NCI-H2029 (cell line): ENCODE data around the gene ANXA1.
"Not testable (repeated sequence)": the region's sequence is repeated elsewhere in the genome, so short reads cannot be mapped to it uniquely, and the experiment has no call there.

ENCODE experiments used
- DNase-seq: peaks from one replicate; lab custom pipeline; 2025; lab: John Stamatoyannopoulos, UW

Gene ANXA1

DNA sequence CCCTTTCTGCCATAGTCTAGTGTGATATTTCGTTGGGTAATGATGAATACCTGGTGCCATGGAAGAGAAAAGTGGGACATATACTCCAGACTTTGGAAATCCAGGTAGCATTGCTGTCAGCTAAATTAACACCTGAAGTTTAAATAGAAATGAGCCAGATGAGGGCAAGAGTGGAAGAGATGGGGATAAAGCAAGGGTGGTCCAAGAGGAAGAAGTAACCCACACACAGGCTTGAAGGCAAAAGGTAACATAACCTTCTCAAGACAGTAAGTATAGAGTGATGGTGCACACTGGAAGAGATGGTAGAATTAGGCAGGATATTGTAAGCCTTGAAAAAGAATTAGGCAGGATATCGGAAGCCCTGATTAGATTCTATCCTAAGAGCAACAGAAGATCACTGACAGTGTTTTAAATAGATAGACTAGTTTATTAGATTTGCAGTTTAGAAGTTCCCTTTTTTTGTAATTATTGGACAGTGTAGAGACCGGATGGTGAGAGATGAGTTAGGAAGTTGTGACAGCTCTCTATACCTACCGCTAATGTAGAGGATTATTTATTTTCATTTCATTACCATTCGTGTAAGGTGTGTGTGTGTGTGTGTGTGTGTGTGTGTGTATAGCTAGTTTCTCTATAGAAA, 16.8 kb downstream of the ANXA1 start:
- DNase-seq = no peak

DNA sequence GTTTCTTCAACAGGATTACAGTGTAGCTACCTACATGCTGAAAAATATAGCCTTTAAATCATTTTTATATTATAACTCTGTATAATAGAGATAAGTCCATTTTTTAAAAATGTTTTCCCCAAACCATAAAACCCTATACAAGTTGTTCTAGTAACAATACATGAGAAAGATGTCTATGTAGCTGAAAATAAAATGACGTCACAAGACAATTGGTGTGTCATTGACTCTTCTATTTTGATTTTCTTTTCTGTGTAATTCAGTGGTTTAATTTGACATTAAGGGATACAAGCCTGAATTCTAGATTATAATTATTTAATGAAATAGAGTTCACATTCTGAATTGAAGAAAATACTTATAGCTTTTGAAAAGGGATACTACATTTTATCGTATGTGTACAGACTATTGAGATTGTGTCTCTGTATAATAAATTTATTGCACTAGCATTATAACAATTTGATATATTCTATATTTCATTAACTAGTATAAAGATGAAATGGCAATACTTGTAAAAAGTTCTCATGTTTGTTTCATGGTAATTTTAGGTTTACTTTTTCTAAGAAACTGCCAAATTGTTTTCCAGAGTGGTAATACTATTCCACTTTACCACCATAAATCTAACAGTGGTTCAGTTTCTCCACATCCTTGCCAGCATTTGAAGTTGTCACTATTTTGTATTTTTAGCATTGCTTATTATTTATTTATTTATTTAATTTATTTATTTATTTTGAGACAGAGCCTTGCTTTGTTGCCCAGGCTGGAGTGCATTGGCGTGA, 18.7 kb downstream of the ANXA1 start:
- DNase-seq = no peak

DNA sequence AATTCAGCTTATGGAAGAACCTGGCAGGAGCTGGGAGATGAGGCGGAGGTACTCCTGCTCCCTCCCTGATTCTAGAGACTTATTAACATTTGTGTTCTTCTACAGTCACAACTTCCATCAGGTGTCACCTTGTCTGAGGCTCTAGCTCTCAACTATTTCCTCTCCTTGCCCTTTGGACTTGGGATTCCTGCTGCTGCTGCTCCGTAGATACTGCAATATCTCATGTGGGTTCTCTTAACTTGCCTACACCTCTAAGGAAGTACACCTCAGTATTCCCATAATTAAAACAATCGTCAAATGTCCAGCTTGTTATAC, 21.2 kb downstream of the ANXA1 start:
- DNase-seq = no peak

DNA sequence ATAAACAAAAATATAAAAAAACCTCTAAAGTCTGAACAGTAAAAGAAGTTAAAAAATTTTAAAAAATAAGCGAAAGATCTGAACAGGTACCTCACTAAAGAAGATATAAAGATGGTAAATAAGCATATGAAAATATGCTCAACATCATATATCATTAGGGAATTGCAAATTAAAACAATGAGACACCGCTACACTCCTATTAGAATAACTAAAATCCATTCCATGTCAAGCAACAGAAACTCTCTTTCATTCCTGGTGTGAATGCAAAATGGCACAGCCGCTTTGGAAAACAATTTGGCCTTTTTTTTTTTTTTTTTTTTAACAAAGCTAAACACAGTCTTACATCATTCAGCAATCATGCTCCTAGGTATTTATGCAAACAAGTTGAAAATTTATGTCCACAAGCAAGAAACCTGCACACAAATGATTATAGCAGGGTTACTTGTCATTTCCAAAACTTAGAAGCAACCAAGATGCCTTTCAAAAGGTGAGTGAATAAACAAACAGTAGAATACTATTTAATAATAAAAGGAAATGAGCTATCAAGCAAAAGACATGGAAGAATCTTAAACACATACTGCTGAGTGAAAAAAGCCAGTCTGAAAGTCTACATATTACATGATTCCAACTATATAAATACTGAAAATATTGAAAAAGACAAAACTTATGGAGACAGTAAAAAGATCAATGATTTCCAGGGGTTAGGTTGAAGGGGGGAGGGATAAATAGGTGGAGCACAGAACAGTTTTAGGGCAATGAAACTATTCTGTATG, 22.1 kb downstream of the ANXA1 start:
- DNase-seq = no peak

DNA sequence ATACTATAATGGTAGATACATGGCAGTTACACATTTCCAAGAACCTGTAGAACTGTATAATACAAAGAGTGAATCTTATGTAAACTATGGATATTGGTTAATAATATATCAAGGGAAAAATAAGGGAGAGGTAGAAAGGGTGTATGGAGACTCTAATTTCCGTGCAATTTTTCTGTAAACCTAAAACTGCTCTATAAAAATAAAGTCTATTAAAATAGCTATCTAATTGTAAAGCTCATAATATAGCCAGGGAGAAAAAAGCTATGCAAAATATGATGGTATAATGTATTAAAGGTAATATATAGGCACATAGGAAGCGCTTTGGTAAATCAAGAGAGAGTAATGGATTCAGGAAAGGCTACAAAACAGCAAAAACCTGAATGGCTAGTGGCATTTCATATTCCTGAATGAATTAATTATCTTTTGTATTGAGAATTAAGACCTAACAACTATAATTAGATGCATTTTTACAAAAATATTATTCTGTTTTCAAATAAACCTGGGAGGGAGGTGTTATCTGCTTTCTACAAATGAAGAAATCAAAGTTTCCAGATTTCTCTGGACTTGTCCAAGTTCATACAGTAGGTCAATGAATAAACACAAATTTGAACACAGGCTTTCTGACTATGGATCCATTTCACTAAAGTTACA, 22.8 kb downstream of the ANXA1 start:
- no peak for DNase-seq

DNA sequence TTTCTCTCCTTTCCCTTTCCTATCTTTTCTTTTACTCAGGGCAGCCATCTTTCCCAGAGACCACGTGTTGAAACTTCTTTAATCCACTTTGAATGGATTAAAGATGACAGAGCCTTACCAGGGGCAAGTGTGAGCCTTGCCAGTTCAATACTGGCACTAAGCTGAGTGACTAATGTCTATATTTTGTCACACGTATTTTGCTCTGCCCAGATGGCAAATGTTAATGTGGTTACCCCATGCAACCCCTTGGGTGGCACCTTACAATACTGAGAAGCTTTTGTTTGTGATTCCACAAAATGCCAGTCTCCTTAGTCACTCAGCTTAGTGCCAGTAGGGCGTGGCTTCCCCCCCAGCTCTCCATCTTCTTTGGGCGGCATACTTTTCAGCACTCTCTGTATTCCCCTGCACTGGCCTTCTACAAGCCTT, 24.8 kb downstream of the ANXA1 start:
- no peak for DNase-seq

DNA sequence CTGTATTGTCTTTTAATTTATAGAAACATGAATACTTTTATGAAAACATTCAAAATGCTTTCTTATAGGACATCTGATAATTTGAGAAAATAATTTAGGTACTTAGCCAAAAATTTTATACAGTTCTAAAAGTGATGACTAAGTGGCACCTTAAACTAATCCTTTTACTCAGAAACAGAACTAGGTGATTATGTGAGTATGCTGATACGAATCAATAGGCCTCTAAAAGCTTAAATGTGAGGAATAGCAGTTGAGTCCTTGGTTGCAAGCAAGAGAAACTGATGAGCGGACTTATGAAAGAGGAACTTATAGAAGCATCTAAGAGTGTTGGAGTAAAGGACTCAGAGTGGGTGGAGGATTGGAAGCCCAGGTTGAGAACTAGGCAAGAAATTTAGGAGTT, 26.4 kb downstream of the ANXA1 start:
- DNase-seq = no peak

DNA sequence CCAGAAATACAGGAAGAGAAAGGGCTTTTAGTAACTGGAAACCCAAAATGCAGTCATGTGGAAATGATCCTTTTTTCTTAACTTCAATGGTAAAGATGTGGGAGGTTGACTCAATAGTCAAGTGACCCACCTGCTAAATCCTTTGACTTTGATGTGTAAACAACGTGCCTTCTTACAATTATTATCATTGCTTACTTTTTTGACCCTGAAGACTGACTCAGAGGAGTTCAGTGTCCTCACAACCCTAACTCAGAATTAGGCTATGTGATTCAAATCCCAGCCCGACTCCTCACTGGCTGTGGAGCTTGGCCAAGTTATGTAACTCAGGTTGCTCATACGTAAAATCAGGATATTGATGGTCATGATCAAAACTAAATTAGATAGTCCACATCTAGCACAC, 27.9 kb downstream of the ANXA1 start:
- DNase-seq = no peak

DNA sequence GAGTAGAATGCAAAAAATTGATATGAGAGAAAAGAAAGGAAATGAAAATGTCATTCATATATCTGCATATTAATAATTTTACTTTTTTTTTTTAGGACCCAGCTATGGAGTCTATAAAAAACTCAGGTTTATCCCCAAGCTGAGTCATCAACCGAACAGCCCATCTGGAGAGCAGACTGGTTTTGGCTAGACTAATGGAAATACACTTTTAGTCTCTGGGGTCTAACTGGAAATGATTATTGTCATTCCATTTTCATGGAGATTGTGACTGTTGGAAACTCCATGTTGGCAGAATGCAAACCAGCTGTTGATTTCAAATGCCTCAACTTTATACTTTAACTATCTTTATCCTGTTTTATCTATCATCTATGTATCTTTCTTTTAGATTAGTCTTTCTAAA, 28.7 kb downstream of the ANXA1 start:
- DNase-seq = no peak

DNA sequence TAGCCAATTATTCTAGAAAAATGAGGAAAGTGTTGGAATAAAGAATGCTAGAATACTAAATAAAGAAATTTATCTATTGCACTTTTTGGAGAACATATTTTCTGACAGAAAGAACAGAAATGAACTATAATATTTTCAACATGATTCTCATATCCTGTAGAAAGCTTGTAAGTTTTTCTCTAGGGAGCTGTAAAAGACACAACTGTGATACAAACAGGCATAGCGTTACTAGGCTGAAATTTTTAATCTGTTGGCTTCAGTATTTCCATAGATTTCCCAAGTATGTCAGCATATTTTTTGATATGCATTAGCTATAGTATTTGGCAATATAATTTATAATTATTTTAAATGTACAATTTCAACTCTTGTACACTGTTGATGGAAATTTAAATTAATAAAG, 31.3 kb downstream of the ANXA1 start:
- no peak for DNase-seq

DNA sequence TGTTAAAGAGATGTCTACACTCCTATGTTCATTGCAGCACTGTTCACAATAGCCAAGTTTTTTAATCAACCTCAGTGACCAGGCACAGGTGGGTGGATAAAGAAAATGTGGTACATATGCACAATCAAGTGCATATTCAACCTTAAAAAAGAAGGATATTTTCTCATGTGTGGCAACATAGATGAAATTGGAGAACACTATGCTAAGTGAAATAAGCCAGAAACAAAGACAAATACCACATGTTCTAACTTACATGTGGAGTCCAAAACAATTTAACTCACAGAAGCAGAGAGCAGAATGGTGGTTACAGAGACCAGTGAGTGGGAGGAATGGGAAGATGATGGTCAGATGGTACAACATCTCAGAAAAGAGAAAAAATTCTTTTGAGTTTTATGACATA, 31.8 kb downstream of the ANXA1 start:
- DNase-seq = no peak

DNA sequence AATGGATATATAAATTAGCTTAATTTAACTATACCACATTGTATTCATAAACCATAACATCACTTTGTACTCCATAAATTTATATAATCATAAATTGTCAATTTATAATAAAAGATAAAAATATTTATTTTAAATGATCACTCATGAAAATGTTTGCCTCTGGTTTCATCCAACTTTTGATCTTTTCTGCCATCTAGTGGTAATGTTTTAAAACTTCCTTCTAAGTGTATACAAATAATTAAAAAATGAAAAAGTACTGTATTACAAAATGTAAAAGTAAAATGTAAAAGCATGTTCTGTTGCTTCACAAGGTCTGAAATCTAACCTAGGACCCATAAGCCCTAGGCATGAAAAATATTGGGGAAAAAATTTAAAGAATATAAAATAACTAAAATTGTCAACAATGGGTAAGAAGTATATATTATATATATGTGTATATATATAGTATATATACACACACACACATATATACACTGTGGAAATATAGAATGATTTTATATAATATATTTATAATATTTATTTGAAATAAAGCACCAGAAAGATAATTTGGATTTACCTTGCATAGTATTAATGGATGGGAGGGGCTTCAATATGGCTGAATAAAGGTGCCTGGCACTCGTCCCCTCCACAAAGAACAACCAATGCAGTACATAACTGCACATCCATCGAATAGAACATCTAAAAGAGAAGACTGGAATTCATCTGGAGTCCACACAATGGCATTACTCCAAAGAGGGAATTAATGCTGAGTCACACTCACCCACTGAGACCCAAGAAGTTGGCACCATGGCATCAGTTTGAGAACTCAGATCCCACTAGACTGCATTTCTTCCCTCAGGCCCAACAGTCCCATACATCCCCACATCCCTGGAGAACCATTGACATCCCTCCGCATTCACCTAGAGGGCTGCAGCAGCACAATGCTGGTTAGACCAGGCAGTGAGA, 32.5 kb downstream of the ANXA1 start:
- DNase-seq = peak; percentile 29

DNA sequence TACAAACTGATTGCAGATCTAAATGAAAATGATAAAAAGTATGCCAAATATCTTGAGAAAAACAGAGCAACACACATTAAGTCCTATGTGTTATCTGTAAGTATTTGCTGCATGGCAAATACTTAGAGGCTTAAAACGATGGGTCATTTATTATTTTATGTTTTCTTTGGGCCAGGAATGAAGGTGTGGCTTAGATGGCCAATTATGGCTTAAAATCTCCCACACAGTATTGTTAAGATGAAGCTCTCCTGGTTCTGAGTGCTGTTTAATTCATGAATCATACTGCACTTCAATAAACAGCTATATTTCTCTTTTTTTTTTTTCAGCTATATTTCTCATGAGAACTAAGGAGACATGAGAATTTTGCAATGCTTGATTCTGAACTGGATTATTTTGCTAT, 39.4 kb downstream of the ANXA1 start:
- DNase-seq = not testable (repeated sequence)

DNA sequence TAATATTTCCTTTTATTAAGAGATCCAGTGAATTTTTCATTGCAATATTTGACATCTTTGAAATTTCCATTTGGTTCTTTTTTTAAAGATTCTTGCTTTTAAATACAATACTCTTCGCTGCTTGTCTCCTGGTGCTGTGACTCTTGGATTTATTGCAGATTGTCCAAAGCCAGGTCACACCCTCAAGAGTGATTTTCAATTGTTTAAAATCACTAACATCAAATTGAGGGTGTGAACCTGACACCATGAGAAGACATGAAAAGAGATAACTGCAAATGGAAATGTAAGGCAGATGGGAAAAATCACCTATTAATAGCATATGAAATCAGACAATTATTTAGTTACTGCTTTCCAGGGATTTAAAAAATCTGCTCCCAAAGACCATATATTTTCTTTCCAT, 42.6 kb downstream of the ANXA1 start:
- no peak for DNase-seq

DNA sequence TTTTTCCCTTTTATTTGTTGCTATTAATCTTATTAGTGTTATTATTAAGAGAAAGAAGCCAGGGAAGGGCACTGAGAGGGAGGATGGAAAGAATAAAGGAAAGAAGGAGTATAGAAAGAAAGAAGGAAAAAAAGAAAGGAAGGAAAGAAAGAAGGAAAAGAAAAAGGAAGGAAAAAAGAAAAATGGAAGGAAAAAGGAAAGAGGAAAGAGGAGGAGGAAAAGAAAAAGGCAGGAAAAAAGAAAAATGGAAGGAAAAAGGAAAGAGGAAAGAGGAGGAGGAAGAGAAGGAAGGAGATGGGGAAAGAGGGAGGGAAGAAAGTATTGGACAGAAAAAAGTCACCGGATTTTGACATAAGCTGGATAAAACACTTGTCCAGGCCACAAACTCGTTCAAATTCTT, 47.8 kb downstream of the ANXA1 start:
- no peak for DNase-seq

DNA sequence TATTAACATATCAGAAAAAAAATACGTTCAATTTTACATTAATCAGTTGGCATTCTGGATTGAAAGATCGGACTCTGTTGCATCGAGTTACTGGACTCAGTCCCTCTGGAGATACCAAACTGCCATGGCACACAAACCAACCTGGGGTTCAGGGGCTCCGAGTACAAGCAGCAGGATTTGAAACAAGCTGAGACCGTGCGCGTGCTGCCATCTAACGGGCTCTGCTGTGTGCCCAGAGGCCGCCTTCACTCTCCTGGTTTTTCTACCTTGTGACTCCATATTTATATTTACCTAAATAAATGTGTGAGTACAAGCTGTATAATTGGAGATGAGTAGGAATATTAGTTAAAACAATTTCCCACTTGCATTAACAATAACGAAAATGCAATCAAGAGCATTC, 48.2 kb downstream of the ANXA1 start:
- DNase-seq = no peak

DNA sequence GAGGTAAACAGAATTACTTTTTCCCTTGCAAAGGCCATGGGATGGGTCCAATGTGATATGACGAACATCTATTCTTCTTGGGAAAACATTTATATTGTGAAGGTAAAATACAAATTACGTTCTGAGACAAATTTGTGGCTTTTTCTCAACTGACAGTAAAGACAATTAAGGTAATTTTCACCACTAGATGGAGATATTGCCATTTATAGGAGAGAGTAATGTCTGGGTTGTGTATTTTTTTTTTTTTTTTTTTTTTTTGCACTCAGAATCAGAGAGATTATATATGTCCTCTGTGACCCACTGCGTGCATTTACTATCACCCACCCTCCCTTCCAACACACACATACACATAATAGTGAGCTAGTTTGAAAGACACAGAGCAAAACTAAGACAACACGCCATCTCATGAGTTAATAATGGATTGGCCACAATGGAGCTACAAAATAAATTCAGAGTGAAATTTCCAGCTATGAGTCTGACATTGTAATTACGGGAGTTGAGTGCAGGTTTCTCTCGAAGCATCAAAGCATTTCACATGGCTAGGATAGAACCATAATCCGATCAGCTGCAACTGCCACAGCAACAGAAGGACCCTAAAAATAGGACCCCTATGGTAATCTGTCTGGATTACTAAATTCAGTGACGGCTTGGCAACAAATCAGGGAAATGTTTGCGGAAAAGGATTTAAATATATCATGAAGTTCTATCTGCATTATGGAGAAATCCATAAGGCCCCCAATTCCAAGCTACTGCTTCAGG, 49.2 kb downstream of the ANXA1 start:
- peak; percentile 55 for DNase-seq

DNA sequence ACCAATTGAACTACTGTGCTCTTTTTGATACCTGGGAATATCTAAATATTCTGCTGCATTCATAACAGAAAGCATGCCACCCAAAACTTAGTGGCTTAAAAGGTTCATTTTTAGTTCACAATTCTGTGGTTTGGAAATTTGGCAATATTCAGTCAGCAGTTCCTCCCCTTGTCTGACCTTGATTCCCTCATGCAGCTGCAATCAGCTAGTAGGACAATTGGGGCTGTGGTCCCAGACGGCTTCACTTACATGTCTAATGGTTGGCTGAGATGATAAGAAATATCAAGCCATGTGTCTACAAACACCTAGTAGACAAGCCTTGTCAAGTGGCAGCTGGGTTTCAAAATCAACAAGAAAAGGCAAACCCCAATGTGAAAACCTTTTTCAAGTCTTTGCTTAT, 51.3 kb downstream of the ANXA1 start:
- DNase-seq = no peak

DNA sequence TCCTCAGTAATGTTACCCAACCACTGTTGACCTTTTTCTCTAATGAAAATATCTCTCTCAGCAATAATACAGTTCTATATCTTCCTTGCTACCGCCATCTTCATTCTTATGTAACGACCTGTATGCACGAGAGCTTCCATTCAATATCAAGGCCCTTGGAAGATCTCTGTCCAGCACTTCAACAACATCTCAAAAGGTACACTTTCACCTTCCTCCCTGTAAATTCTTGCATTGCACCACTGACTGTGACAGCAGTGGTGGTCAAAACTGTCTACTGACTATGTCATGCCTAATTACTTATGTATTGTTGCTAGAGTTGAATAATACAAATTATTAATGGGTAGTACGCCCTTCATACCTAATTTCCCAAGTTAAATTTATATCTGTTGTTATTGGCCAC, 53.3 kb downstream of the ANXA1 start:
- no peak for DNase-seq

DNA sequence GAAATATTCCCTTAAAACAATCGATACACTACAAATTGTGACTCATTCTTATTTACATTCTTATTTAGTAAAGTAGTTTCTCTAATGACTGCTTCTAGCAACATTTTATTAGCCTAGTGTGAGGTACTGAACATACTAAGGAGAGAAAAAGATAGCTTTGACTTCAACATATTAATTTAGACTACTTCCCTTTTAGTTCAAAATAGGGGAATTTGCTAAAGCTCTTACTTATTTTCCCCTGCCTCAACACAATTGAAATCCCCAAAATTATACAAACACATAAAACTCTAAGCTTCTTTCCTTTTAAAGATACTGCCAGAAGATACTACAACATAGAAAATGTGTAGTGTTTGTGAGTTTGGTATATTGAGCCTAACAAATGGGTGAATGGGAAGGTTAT, 55.2 kb downstream of the ANXA1 start:
- DNase-seq = no peak
